B cell (primary cell): Measurements from ENCODE around the gene ZNF609.

Experiments
- EZH2 ChIP-seq: IDR thresholded peaks from 2 replicates; pipeline ENCODE4 v1.6.1; 2012; ENCODE audit warnings: borderline replicate concordance, low read depth, mild to moderate bottlenecking, moderate library complexity, low read length; ENCODE audit not compliant: insufficient read depth, poor library complexity, severe bottlenecking
- TF ChIP-seq, protein P1 (sequence below): fragments of 200-600 bp; IDR thresholded peaks from one replicate; pipeline ENCODE4 v1.8.0; 2022; ENCODE audit warnings: antibody characterized with exemption, mild to moderate bottlenecking

DNA sequence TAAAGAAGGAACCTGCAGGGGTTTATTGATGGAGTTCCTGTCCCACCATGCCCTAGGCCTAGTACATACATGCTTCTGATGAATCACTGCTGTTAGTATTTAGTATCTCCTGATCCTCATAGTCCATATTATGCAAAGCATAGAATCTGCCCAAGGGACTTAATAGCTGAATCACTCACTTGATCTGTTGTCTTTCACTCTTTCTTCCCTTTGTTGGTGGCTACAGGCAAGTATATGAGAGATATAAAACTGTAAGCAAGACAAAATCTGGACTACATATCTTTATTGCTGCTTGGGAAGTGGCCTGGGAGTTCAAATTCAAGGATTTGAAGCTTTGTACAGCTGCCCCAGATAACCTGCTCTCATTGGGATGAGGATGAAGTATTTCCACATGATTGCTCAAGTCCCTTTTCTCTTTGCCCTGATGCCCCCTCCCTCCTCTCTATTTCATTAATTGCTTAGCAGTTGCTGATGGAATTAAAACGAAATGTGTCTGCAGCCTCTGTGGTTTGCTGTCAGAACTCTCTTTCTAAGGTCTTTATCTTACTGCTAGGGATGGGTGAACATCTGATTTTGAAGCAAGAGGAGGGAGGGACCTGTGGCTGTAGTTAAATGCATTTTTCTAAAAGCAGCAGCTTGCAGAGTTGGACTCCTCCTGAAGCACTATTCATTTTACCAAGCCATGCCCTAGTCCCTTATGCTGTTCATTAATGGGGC, 114.1 kb downstream of the ZNF609 start:
- TF ChIP-seq, protein P1, sequence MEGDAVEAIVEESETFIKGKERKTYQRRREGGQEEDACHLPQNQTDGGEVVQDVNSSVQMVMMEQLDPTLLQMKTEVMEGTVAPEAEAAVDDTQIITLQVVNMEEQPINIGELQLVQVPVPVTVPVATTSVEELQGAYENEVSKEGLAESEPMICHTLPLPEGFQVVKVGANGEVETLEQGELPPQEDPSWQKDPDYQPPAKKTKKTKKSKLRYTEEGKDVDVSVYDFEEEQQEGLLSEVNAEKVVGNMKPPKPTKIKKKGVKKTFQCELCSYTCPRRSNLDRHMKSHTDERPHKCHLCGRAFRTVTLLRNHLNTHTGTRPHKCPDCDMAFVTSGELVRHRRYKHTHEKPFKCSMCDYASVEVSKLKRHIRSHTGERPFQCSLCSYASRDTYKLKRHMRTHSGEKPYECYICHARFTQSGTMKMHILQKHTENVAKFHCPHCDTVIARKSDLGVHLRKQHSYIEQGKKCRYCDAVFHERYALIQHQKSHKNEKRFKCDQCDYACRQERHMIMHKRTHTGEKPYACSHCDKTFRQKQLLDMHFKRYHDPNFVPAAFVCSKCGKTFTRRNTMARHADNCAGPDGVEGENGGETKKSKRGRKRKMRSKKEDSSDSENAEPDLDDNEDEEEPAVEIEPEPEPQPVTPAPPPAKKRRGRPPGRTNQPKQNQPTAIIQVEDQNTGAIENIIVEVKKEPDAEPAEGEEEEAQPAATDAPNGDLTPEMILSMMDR = no peak
- no peak for TF ChIP-seq EZH2
